ACHN (cell line): ENCODE results near the gene NECAB3.
A peak's percentile ranks its signal among the peaks of the same experiment; 100 is the strongest.
"Not testable (repeated sequence)": the region's sequence is repeated elsewhere in the genome, so short reads cannot be mapped to it uniquely, and the experiment has no call there.

ENCODE experiments used
- DNase-seq: peaks from one replicate; pipeline ENCODE4 v3.0.0-alpha.2; 2015
- in situ Hi-C: cut with HindIII; loops from 2 replicates; pipeline ENCODE4 v1.10.0; 2017; ENCODE audit warnings: low sequenced_read_pairs, low pct_ligation_motif_present, low pct_unique_long_range_greater_than_20kb

NECAB3 gene

DNA sequence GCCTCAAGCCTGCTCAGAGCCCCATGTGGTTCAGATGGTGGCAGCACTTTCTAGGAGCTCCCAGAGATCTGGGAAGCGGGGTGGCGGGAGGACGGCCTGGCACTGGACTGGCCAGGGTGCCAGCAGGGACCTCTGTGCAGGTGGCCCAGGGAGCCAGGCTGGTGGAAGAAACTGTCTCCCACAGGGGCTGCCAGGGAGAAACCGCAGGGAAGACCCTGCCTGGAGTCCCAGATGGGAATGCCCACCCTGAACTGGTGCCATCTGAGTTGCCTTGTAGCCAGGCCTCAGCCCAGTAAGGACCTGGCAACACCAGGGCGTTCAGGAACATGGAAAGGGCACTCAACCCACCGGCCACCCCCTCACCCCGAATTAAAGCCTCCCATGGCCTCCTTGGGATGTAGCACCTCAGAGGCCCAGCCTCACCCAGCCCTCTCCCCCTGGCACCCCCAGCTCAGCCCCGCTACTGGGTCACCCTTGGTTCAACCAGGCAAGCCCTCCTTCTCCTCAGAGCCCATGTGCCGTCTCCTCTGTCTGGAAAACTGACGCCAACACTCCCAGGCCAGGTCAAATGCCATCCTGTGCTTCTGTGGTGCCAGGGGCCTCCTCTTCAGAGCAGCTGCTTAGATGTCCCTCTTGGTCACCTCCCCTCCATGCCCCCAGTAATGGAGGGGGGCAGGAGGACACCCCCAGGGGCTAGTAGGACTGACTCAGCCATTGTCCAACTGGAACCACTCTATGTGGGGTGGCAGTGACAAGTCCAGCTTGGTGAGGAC lies 18.0 kb downstream of the NECAB3 start:
- in situ Hi-C loops = no loop called here
- DNase-seq = no peak

DNA sequence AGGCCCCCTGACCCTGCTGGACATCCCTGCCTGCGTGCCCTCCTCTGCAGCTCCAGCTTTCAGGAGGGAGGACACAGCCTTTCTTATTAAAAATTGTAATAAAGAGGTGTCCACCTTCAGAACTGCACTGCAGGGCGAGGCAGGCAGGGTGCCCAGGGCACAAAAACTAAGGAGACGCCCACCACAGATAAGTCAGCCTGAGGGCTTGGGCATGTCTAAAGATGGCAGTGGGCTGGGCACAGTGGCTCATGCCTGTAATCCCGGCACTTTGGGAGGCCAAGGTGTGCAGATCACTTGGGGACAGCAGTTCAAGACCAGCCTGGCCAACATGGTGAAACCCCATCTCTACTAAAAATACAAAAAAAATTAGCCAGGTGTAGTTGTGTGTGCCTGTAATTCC lies 19.1 kb downstream of the NECAB3 start:
- DNase-seq = no peak
- in situ Hi-C loops = no loop called here

DNA sequence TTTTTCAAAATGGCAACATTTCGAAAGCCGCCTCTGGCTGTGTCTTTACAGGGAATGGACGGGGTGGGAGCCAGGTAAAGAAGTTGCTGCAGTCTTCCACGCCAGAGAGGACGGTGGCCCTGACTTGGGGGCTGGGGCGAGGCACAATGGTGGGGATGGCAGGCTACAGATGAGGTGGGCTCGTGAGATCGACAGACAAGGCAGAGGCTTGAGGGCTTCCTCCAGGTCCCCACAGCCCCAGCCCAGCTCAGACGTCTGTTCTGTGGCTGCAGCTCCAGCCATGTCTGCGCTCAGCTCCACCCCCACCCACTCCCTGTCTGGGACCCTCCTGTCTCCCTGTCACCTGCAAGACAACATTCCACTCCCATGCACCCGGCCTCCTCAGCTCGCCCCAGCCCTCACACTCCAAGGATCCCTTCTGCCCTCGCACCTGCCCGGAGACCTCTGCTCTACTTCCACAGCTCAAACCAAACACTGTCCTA lies 19.5 kb downstream of the NECAB3 start:
- in situ Hi-C loops = no loop called here
- DNase-seq = no peak

DNA sequence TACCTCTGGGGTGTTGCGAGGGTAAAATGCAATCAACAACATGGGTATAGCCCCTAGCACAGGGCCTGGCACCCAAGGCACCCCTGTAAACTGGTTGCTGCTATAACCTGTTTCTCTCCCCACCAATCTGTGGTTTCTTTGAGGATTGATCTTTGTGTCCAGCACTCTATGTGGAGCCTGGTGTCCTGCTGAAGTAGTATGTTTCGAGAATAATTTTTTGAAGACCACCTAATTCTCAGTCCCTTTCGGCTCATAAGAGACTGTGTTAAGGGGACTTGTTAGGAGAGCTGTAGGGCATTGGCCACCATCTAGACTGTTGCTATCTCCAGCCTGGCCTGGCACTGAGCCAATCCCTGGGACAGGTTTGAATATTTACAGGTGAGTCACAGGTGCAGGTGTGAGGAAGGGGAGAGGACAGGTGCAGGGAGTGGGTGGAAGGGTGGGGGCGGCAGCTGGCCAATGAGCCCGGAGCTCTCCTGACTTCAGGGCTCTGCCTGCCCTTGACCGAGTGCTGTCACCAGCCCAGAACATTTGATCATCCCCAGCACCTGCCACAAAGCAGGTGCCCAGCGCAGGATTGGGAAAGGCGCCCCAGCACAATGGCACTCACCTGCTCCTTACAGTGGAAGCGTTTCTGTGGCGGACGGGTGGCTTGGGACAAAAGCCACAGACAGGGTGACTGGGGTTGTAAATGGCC lies 20.2 kb downstream of the NECAB3 start:
- in situ Hi-C loops = no loop called here
- no peak for DNase-seq

DNA sequence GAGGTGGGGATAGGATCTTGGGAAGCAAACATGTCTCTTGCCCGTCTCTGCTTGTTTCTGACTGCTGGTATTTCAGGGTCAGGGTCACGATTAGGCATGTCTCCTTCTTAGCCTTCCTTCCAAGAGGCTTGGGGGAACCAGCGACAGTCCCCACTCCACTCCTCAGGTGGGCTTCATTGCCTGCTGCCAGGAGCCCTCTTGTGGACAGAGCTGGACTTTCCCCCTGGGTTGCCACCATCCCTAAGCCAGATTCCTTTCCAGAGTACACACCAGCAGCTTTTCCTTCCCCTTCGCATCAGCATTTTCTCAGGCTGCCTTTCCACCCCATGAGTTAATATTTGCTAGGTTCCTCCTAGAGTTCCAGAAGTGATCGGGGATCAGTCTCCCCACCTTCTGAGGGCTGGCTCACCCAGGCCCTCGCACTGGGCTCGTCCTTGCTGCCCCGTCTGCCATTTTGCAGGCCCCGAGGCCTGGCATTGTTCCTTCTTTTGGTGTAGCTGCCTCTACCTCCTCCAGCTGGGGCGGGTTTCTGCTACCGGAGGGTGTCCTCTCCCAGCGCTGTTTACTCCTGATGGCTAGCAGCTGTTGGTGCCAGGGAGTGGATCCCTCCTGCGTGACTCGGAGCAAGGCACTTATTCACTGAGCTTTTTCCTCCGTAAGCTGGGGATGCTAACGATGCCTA lies 20.9 kb downstream of the NECAB3 start:
- in situ Hi-C loops = no loop called here
- peak; percentile 56 for DNase-seq

DNA sequence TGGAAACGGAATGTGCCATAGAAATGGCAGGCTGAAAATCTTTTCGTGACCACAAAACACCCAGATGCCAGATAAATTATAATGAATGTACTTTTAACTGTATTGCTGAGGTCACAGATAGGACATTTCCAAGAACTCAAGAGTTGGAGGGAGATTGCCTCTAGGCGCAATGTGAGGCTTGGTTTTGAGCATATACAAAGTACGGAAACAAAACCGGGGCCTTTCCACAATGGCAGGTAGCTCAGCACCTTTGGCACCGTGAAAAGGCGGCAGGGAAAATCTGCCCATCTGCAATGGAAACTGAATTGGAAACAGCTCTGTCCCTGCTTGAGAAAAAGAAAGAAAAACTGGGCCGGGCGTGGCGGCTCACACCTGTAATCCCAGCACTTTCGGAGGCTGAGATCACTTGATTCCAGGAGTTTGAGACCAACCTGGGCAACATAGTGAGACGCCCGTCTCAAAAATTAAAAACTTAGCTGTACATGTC lies 22.6 kb downstream of the NECAB3 start:
- DNase-seq = no peak
- in situ Hi-C loops = no loop called here

DNA sequence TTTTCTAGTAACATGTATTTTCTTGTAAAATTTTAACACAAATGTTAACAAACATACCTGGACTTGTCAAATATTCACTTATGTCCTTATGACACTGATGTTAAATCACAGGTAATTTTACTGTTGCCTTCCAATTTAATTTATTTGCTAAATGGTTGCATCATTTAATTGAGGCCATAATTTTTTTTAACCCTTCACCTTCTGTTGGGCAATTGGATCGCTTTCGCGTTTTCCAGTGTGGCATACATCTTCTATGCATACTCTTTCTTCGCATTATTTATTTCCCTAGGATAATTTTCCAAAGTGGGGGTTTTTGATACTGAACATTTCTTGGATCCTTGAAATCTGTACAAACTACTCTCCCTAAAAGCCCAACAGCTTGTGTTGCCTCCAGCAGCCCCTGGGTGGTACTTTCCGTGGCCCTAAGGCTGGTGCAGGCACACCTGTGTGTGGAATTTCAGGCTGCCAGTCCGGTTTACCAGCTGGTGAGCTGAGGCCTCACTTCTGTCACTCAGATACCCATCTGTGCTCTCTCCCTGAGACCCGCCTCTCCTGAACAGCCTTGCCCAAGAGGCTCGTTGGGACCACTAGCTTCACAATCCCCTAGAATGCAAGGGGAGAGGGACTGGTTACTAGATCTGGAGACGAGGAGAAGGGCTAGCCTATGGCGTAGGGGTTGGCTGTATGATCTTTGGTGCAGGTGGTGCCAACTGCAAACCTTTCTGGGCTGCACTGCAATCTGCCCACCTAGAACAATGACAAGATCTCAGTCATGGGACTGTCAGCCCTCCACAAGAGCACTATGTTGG lies 23.3 kb downstream of the NECAB3 start:
- DNase-seq = no peak
- in situ Hi-C loops = no loop called here

DNA sequence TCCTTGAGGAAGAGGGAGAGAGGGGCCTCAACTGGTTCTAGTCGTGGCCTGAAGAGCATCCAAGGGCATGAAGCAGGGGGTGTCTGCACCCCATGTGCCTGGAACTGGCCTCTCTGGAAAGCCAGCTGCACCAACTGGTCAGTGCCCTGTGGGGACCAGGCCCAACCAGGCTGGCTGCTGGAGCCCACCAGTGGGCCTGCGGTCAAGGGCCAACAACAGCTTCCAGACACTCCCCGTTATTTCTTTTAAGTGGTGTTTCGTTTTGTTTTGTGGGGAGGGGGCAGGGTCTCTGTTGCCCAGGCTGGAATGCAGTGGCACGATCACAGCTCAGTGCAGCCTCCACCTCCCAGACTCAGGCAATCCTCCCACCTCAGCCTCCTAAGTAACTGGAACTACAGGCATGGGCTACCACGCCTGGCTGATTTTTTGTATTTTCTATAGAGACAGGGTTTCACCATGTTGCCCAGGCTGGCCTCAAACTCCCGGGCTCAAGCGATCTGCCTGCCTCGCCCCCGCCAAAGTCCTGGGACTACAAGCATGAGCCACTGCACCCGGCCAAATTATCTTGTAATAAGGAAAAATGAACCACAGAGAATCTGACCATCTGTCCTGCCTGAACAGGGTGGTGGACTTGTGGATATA lies 24.0 kb downstream of the NECAB3 start:
- in situ Hi-C loops = no loop called here
- no peak for DNase-seq

DNA sequence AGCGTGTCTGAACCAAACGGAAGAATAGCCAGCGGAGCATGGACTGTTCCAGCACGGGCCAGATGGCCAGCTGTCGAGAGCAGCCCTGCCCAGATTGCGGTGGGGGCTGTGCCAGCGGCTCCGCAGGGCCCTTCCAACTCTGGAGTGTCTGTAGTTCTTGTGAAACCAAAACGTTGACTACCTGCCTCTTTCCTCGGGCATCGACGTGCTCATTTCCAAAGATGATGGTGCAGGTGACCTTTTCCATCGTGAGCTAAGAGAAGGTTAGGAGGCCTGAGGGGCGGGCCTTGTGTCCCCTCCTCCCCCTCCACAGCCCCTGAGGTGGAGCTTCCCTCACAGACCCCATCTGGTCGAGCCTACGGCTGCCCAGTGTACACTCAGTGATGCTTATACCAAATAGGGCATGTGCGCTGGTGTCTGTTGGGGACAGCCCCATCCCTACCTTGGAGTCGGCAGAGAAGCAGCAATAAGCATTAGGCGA lies 25.0 kb downstream of the NECAB3 start:
- in situ Hi-C loops = no loop called here
- DNase-seq = no peak

DNA sequence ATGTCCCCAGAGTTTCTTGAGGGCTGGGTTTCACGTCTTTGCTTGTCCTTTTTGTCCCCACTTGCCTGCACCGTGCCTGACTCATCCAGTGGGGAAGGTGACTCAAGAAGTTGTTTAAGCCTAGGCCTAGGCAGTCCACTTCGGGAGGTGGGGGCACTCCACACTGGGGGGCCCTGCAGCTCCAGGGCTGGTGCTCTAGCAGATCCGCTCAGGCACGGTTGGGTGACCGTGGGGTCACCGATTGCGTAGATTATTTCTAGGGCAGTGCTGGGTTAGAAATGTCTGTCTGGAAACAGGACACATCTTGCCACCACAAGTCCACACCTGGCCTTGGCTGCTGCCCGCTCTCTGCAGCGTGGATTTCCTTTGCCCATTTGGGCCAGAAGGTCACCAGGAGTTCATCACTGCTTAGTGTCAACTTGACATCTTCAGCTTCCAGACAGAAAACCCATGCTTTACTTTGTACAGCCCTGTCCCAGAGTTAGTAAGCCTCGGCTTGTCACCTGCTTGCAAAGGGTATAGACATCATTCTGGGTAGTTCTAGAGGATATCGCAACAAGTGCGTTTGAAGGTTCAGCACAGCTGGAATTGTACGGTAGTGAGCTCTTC lies 25.7 kb downstream of the NECAB3 start:
- in situ Hi-C loops = no loop called here
- no peak for DNase-seq

DNA sequence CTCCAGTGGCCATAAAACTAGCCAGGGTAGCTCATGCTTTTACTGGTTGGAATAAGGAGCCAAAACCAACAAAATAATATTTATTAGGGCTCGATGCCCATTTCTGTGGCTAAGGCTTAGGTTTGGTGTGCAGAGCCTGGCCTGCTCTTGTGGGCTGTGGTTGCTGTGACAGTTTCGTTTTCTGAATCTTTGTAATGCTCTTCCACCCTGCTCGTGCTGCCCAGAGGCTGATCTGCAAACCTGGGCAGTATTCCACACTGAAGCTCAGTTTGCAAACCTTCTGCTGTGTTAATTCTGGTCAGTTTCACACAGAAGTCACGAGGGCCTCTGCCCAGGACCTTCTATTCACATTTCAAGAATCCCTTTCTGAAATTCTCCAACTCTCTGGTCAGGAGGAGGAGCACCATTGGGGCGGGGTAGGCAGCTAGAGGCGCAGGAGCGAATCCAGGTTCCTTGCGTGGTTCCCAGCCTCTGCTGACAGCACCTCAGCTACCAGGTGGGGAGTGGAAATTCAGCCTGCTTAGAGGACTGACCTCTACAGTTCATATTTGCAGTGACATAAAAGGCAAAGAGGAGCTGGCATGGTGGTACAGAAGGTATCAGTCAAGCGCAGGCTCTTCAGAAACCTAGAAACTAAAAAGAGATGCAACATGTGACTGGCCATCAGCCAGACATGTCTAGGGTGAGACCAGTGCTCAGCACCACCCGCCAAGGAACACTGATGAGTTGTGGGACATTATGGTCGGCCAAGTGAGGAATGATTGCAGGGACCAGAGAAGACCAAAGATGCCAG lies 26.4 kb downstream of the NECAB3 start:
- DNase-seq = no peak
- in situ Hi-C loops = no loop called here

DNA sequence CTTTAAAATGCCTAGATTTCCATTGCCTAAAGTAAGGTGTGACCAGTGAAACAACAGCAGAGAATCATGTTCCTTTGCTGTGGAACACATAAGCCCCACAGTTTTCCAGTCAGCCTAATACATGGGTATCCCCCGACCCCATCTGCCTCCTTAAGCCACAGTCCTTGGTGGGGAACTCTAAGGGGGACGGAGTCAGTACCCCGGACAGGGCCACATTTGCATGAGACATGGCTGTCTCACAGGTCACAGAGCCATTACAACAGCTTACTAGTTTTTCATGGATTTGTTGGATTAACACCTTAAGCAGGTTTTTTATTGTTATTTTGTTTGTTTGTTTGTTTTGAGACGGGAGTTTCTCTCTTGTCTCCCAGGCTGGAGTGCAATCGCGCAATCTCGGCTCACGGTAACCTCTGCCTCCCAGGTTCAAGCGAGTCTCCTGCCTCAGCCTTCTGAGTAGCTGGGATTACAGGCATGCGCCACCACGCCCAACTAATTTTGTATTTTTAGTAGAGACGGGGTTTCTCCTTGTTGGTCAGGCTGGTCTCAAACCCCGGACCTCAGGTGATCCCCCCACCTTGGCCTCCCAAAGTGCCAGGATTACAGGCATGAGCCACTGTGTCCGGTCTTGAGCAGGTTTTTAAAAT lies 27.1 kb downstream of the NECAB3 start:
- DNase-seq, in situ Hi-C loops: not testable (repeated sequence)

DNA sequence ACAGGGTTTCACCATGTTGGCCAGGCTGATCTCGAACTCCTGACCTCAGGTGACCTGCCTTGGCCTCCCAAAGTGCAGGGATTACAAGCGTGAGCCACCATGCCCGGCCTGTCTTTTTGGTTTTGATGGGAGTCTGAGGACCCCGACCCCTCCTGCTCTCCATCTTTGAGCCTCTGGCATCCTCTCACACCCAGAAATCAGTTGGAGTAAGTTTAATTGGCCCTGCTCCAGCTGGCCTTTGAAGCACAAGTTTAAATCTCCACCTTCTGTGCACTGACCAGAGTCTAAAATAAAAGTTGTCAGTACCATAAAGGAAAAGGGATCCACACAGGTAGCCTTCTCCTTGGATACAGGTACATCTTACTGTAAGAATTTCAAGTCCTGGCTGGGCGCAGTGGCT lies 28.0 kb downstream of the NECAB3 start:
- DNase-seq = no peak
- in situ Hi-C loops = no loop called here

DNA sequence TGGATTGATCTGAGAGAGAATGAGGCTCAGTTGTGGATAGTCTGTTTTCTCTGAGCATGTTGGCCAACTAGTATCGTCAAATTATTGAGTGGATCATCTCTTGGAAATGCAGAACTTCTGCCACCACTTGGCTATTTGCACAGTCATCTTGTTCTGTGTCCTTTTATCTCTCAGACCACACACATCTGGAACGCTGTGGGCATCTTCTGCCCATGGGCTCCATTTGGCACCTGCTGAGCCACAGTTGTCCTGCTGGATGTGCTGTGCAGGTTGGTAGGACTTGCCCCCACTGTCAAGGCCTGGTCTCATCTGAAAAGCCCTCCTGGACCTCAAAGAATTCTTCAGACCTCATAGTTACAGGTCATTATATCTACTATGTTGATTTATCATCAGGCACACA lies 28.8 kb downstream of the NECAB3 start:
- in situ Hi-C loops = no loop called here
- DNase-seq = no peak

DNA sequence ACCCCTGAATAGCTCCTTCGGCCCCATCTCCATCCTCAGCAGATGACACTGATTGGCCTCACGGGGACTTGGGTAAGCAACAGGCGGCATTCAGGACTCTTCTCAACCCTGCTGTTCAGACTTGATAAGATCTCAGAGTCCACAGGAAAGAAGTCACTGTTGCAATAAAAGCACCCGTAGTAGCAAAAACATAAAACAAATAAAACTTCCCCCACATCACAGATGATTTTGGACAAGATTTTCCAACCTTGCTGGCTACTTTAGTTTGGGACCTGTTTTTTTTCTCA lies 29.2 kb downstream of the NECAB3 start:
- in situ Hi-C loops = no loop called here

DNA sequence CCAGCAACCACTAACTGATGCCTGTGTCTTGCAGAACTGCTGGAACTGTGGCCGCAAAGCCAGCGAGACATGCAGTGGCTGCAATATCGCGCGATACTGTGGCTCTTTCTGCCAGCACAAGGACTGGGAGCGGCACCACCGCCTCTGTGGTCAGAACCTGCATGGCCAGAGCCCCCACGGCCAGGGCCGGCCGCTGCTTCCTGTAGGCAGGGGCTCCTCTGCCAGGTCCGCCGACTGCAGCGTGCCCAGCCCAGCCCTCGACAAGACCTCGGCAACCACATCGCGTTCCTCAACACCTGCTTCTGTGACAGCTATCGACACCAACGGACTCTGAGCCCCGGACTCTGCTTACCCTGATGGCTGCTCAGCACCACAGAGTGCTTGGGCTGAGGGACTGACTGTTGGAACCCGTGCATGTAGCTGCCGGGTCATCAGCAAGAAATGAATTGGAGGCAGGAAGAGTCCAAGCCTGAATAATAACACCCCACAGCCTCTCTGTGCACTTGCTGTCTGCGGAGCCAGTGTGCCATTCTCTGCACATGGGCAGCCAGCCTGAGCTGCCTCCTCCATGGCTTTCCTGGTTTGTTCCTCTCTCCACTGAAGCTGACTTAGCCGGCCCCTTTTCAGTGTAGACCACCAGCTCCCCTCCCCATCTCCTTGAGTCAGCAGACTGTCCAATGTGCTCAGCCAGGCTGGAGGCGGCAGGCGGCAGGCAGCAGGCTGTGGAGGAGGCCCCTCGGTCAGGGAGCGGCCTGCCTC lies 29.7 kb downstream of the NECAB3 start:
- in situ Hi-C loops = no loop called here
- DNase-seq = no peak

More for the DNA sequence above, 29.2 kb downstream of the NECAB3 start:
- no peak for DNase-seq
